Loucy (cell line): ENCODE data around the gene C1QL4.

Experiments used
- EZH2phosphoT487 ChIP-seq: fragments of 200-600 bp; IDR thresholded peaks from 2 replicates; pipeline ENCODE4 v1.6.1; 2018; ENCODE audit warnings: antibody characterized with exemption, mild to moderate bottlenecking, moderate library complexity, borderline replicate concordance
- TF ChIP-seq, protein P1 (sequence below): fragments of 200-600 bp; sonication (generic); conservative IDR thresholded peaks from 2 replicates; pipeline ENCODE4 v1.5.1; 2014; ENCODE audit warnings: mild to moderate bottlenecking, antibody characterized with exemption, low read length

DNA sequence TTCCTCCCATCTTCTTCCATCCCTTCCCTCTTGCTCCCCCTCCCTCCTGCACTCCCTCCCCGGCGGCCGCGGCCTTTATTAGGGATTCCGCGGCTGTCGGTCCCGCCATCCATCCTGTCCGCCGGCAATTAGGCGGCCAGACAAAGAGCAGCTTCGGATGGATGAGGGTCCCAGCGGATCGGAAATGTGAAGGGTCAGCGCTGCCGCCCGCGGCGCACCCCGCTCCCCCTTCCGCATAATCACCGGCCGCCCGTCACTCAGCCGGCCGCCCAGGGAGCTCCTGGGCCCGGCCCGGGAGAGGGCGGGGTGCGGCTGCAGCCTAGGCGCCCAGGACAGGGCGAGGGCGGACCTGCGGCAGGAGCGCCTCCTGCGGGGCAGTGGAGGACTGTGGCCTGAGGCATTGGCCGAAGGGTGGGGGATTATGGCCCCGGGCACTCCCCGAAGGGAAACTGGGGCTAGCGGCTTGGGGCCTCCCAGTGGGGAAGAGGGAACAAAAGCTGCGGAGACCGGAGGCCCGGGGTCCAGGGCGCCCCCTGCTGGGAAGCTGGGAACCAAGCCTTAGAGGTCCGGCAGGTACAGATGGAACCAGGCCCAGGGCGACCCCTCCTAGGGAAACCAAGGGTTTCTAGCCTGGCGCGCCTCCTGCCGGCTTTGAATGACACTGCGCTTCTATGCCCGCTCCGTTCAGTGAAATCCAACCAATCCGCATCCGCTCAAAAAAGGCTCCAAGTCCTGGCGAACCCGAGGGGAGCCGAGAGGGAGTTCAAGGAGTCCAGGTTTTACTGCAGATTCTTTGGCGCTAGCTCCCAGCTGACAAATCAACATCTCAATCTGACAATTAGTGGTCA, 5.3 kb upstream of the C1QL4 start:
- TF ChIP-seq, protein P1, sequence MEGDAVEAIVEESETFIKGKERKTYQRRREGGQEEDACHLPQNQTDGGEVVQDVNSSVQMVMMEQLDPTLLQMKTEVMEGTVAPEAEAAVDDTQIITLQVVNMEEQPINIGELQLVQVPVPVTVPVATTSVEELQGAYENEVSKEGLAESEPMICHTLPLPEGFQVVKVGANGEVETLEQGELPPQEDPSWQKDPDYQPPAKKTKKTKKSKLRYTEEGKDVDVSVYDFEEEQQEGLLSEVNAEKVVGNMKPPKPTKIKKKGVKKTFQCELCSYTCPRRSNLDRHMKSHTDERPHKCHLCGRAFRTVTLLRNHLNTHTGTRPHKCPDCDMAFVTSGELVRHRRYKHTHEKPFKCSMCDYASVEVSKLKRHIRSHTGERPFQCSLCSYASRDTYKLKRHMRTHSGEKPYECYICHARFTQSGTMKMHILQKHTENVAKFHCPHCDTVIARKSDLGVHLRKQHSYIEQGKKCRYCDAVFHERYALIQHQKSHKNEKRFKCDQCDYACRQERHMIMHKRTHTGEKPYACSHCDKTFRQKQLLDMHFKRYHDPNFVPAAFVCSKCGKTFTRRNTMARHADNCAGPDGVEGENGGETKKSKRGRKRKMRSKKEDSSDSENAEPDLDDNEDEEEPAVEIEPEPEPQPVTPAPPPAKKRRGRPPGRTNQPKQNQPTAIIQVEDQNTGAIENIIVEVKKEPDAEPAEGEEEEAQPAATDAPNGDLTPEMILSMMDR, result peak; percentile 84
- no peak for TF ChIP-seq EZH2phosphoT487
